Measurements from ENCODE around the gene GRM7. TPM values are rescaled to one million over a fixed set of nuclear protein-coding genes. Genes with fewer than 3 reads are reported as not detected.

Gene GRM7
- total and polyA plus RNA-seq, 2 donors (not counting 1 experiment from before 2014, with no cell fraction given) = not detected

DNA sequence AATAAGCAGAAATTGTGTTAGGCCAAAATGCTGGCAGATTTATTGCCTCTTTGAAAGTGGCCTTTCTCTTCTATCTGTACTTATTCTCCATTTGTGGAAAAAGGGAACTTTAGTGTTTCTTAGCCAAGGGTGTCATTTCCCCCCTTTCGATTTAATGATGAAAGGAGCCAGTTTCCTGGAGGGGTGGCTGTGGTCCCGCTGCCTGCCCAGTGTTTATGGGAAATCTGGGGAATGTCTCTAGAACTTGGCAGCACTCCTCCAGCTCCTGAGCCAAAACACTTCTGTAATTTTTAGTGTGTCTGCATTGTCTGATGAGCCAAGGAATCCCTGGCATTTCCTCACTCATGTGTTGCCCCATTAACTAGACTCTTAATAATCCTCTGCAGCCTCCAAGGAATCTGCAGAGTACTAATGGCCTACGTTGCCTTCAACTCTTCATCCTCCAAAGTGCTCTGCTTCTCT lies 448.8 kb downstream of the GRM7 start:
- Mint-ChIP-seq H3K27ac (no peak overlapping the region), H3K4me1 (no peaks in the 10 kb centered on the region), H3K9me3 (ENCODE audit: insufficient read depth) (peaks cover 3% of the 10 kb centered on the region), H3K27me3 (no peaks in the 10 kb centered on the region), H3K4me3 (no peak overlapping the region)
- Histone ChIP-seq H3K9ac (ENCODE audit: low read length) (no peak overlapping the region), H3K4me2 (replicated peaks; ENCODE audit: low read depth, low read length, poor library complexity, severe bottlenecking) (no peak overlapping the region), H3K4me1 (ENCODE audit: control insufficient read depth in 2 of 2, insufficient read depth in 2 of 2, low read length in 2 of 2) (no peaks in the 10 kb centered on the region), H4K20me1 (ENCODE audit: control insufficient read depth, insufficient read depth, low read length, poor library complexity, severe bottlenecking) (no peaks in the 10 kb centered on the region), H2AFZ (ENCODE audit: insufficient read depth, low read depth, low read length, poor library complexity, severe bottlenecking) (no peak overlapping the region), H3K79me2 (ENCODE audit: control insufficient read depth, insufficient read depth, low read length) (no peaks in the 10 kb centered on the region), H3K9me3 (ENCODE audit: control extremely low read depth in 1 of 3, control insufficient read depth in 2 of 3, insufficient read depth in 1 of 3, low read length in 2 of 3) (peaks cover 0 to 3% (median 1%) of the 10 kb centered on the region in 3 donors), H3K4me3 (ENCODE audit: control extremely low read depth in 1 of 5, extremely low read depth in 1 of 5, insufficient read depth in 1 of 5, low read depth in 2 of 5, low read length in 4 of 5) (no peak overlapping the region), H3K36me3 (replicated peaks in 1 of 2; ENCODE audit: control extremely low read depth in 1 of 2, control insufficient read depth in 1 of 2, extremely low read depth in 1 of 2, insufficient read depth in 2 of 2, low read length in 1 of 2) (no peaks in the 10 kb centered on the region), H3K27me3 (replicated peaks in 1 of 4; ENCODE audit: control extremely low read depth in 1 of 4, control insufficient read depth in 3 of 4, insufficient read depth in 4 of 4, low read length in 3 of 4) (no peaks in the 10 kb centered on the region), H3K27ac (ENCODE audit: low read length in 2 of 2) (no peak overlapping the region)
- intact Hi-C loops (cut with micrococcal nuclease) = no loop called here
- TF ChIP-seq, protein P1, sequence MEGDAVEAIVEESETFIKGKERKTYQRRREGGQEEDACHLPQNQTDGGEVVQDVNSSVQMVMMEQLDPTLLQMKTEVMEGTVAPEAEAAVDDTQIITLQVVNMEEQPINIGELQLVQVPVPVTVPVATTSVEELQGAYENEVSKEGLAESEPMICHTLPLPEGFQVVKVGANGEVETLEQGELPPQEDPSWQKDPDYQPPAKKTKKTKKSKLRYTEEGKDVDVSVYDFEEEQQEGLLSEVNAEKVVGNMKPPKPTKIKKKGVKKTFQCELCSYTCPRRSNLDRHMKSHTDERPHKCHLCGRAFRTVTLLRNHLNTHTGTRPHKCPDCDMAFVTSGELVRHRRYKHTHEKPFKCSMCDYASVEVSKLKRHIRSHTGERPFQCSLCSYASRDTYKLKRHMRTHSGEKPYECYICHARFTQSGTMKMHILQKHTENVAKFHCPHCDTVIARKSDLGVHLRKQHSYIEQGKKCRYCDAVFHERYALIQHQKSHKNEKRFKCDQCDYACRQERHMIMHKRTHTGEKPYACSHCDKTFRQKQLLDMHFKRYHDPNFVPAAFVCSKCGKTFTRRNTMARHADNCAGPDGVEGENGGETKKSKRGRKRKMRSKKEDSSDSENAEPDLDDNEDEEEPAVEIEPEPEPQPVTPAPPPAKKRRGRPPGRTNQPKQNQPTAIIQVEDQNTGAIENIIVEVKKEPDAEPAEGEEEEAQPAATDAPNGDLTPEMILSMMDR (IDR thresholded peaks at IDR 0.05) = no peak
- TF ChIP-seq EZH2 (IDR thresholded peaks at IDR 0.05; ENCODE audit: borderline replicate concordance, insufficient read depth, low read depth, low read length, poor library complexity, severe bottlenecking) = no peak
- ATAC-seq (ENCODE audit: low read depth) = no peak
- WGBS (ENCODE audit: insufficient coverage) = 9% methylated on average over 3 of the region's 3 CpGs
- DNase-seq = no peak
- POLR2A ChIA-PET = no interaction called here
- CTCF ChIA-PET = no interaction called here

DNA sequence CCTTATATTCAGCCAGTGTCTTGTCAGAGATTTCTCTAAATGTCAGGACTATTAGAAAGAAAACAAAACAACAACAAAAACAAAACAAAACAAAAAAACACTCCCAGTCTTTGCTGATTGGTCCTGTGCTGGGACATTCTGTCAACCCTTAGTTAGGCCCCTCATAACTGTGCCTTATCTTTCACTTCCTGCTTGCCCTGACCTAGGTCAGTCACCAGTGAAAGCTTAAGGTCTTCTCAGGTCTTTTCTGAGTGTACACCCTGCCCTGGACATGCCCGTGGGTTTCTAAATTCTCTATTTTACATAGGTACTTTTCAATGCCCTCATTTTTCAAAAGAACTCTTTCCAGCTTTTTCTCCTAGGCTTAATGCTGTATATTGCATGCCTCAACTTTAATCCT lies 454.1 kb downstream of the GRM7 start:
- no peak overlapping the region for H3K27ac Mint-ChIP-seq
- CTCF ChIA-PET = no interaction called here
- intact Hi-C loops (cut with micrococcal nuclease) = no loop called here
- ATAC-seq (ENCODE audit: low read depth) = no peak
- Histone ChIP-seq H3K27me3 (replicated peaks in 1 of 4; ENCODE audit: control extremely low read depth in 1 of 4, control insufficient read depth in 3 of 4, insufficient read depth in 4 of 4, low read length in 3 of 4) (no peaks in the 10 kb centered on the region), H3K4me1 (ENCODE audit: control insufficient read depth in 2 of 2, insufficient read depth in 2 of 2, low read length in 2 of 2) (no peaks in the 10 kb centered on the region), H4K20me1 (ENCODE audit: control insufficient read depth, insufficient read depth, low read length, poor library complexity, severe bottlenecking) (no peaks in the 10 kb centered on the region), H3K36me3 (replicated peaks in 1 of 2; ENCODE audit: control extremely low read depth in 1 of 2, control insufficient read depth in 1 of 2, extremely low read depth in 1 of 2, insufficient read depth in 2 of 2, low read length in 1 of 2) (no peaks in the 10 kb centered on the region), H3K79me2 (ENCODE audit: control insufficient read depth, insufficient read depth, low read length) (no peaks in the 10 kb centered on the region), H3K9ac (ENCODE audit: low read length) (no peak overlapping the region), H3K9me3 (ENCODE audit: control extremely low read depth in 1 of 3, control insufficient read depth in 2 of 3, insufficient read depth in 1 of 3, low read length in 2 of 3) (peaks cover 0 to 2% (median 0%) of the 10 kb centered on the region in 3 donors), H2AFZ (ENCODE audit: insufficient read depth, low read depth, low read length, poor library complexity, severe bottlenecking) (no peak overlapping the region), H3K4me3 (ENCODE audit: control extremely low read depth in 1 of 5, extremely low read depth in 1 of 5, insufficient read depth in 1 of 5, low read depth in 2 of 5, low read length in 4 of 5) (no peak overlapping the region), H3K4me2 (replicated peaks; ENCODE audit: low read depth, low read length, poor library complexity, severe bottlenecking) (no peak overlapping the region), H3K27ac (ENCODE audit: low read length in 2 of 2) (no peak overlapping the region)
- POLR2A ChIA-PET = no interaction called here
- DNase-seq = no peak
- H3K4me3 Mint-ChIP-seq = no peak overlapping the region
- peaks cover 13% of the 10 kb centered on the region for H3K9me3 Mint-ChIP-seq (ENCODE audit: insufficient read depth)
- no peaks in the 10 kb centered on the region for H3K4me1 Mint-ChIP-seq
- 100% methylated on average over 1 of the region's 1 CpG for WGBS (ENCODE audit: insufficient coverage)
- H3K27me3 Mint-ChIP-seq = no peaks in the 10 kb centered on the region
- TF ChIP-seq, protein P1 (IDR thresholded peaks at IDR 0.05) = no peak
- no peak for TF ChIP-seq EZH2 (IDR thresholded peaks at IDR 0.05; ENCODE audit: borderline replicate concordance, insufficient read depth, low read depth, low read length, poor library complexity, severe bottlenecking)
